ENCODE results near the gene CNGB1.
"Not testable (repeated sequence)": the region's sequence is repeated elsewhere in the genome, so short reads cannot be mapped to it uniquely, and the experiment has no call there.

CNGB1 gene

DNA sequence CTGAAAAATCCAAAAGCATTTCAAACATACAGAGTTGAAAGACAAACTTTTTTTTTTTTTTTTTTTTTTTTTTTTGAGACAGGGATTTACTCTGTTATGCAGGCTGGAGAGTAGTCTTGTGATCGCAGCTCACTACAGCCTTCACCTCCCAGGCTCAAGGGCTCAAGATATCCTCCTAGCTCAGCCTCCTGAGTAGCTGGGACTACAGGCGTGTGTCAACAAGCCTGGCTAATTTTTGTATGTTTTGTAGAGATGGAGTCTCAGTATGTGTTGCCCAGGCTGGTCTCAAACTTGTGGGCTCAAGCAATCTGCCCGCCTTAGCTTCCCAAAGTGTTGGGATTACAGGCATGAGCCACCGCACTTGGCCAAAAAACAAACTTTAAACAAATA is 104.4 kb downstream of the CNGB1 start:
- no peak for TF ChIP-seq CTCF (IDR thresholded peaks at IDR 0.05; ENCODE audit: low read depth, low read length)
- no peak overlapping the region for H3K4me3 ChIP-seq (ENCODE audit: low read depth, low read length)

- H3K4me3 ChIP-seq (ENCODE audit: low read depth, low read length), result no peak overlapping the region
- no peak for TF ChIP-seq CTCF (IDR thresholded peaks at IDR 0.05; ENCODE audit: low read depth, low read length)
These were observed 105.0 kb downstream of the CNGB1 start for GRCh38 chr16:57865746-57866528.

DNA sequence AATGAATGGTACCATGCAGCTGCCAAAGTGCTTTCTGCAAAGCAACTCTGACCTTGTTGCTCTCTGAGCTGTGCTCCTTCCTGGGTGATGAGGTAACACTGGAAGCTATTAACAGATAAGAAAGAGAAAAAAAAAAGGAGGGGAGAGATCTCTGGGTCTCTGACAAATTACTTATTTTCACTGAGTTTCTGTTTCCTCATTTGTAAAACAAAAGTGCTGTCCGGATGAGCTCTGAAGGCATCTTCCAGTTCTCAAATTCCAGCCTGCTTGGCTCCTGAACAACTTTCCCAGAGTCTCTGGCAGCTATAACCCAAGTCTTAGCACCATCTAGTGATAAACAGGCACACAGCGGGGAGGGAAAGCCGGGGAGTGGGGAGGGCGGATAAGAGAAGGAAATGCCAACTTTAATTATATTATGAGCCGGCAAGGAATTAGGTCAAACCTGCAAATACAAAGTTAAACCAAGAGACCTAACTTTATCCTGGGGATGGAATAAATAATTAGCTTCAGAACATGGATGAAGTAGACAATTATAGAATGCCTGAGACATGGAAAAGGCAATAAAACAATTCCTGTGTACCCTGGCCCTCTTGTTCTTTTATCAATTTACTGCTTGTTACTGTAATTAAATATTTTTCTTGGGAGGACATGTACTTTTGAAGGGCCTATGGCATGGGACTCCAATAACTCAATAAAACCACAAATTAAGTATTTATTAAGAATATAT is 107.3 kb downstream of the CNGB1 start:
- H3K4me3 ChIP-seq (ENCODE audit: low read depth, low read length), result no peak overlapping the region
- peak; percentile 57 for TF ChIP-seq CTCF (IDR thresholded peaks at IDR 0.05; ENCODE audit: low read depth, low read length)

- H3K4me3 ChIP-seq (ENCODE audit: low read depth, low read length), result no peak overlapping the region
- TF ChIP-seq CTCF (IDR thresholded peaks at IDR 0.05; ENCODE audit: low read depth, low read length), result no peak
These were observed 108.1 kb downstream of the CNGB1 start for GRCh38 chr16:57862698-57863433.

- H3K4me3 ChIP-seq (ENCODE audit: low read depth, low read length), result no peak overlapping the region
- peak; percentile 37; the same call in 1 of the 2 replicates for TF ChIP-seq CTCF (IDR thresholded peaks at IDR 0.05; ENCODE audit: low read depth, low read length)
These were observed 111.6 kb downstream of the CNGB1 start for GRCh38 chr16:57859331-57859730.

- no peak for TF ChIP-seq CTCF (IDR thresholded peaks at IDR 0.05; ENCODE audit: low read depth, low read length)
- H3K4me3 ChIP-seq (ENCODE audit: low read depth, low read length), result no peak overlapping the region
These were observed 112.3 kb downstream of the CNGB1 start for GRCh38 chr16:57858635-57859034.

GRCh38 chr16:57857991-57858390 is 112.9 kb downstream of the CNGB1 start:
- not testable (repeated sequence) for H3K4me3 ChIP-seq (ENCODE audit: low read depth, low read length)

Measured in WI38 (cell line).